ENCODE results near the gene DISC1.

DISC1 gene

DNA sequence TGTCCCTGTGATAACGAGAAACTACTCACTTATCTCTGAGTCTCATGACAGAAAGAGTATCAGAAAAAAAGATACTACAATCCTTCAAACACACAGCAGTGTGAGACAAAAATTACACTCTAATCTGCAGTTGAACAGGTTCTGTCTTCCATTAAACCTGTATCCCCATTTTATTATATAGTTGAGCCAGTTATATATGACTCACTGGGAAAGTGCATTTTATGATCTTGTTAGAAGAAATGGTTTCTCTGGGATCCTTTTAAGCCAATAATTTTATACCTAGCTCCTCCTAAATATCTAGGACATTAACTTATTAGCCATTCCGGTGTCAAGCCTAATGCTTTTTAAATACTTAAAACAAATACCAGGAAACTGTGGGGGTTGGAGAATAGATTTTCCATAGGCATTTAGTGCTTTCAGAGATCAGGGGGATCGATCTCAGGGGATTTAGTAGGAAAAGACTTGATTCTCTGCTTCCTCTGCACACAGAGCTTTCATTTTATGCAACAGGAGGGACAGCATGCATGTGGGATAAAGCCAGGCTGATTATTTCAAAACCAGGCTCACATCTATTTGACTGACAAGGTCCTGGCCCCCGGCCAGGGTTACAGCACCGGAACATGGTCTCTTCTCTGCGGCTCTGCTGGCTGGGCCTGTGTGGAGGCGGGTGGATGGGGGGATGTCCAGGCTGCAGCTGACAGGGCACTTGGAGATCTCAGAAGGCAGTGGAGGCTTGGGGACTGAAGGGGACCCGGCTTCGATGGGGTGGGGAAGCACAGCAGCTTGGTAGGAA lies 310.6 kb downstream of the DISC1 start:
- Histone ChIP-seq H3K4me3 (ENCODE audit: insufficient read depth, low read length, poor library complexity, severe bottlenecking) (no peak overlapping the region), H3K36me3 (ENCODE audit: low read length) (no peaks in the 10 kb centered on the region), H2AFZ (ENCODE audit: low read depth, low read length, severe bottlenecking) (no peak overlapping the region), H3K9me2 (replicated peaks; ENCODE audit: insufficient read depth, low read length) (no peaks in the 10 kb centered on the region), H3K9me3 (ENCODE audit: insufficient read depth, low read length) (0 out of 2 replicates have a peak, but pooled peaks cover under 1% of the 10 kb centered on the region), H3K27ac (ENCODE audit: low read depth, low read length) (no peak overlapping the region), H3K79me2 (ENCODE audit: insufficient read depth, low read length) (no peaks in the 10 kb centered on the region), H3K4me2 (ENCODE audit: low read depth, low read length, poor library complexity, severe bottlenecking) (no peak overlapping the region), H4K20me1 (ENCODE audit: low read depth, low read length) (no peaks in the 10 kb centered on the region), H3K27me3 (ENCODE audit: low read length) (no peaks in the 10 kb centered on the region), H3F3A (ENCODE audit: insufficient read depth) (no peaks in the 10 kb centered on the region), H3K9ac (ENCODE audit: low read length) (no peak overlapping the region)
- no peak for TF ChIP-seq CTCF (IDR thresholded peaks at IDR 0.05; ENCODE audit: insufficient read depth, low read length, poor library complexity, severe bottlenecking)
- TF ChIP-seq EZH2phosphoT487 (conservative IDR thresholded peaks at IDR 0.05; ENCODE audit: low read length), result no peak

DNA sequence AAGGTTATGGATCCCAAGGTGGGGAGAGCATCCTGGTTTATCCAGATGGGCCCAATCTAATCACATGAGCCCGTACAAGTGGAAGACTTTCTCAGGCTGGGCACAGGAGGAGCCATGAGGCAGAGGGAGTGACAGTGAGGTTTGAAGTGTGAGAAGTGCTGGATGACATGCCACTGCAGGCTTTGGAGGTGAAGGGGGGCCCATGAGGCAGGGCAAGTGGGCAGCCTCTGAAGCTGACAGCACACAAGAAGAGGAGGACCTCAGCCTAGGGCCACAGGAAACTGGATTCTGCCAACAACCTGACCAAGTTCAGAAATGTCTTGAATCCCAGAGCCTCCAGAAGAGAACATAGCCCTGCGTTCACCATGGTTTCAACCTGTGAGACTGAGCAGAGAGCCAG lies 311.6 kb downstream of the DISC1 start:
- H3K9me3 ChIP-seq (ENCODE audit: insufficient read depth, low read length), result no peaks in the 10 kb centered on the region
- H2AFZ ChIP-seq (ENCODE audit: low read depth, low read length, severe bottlenecking), result no peak overlapping the region
- no peaks in the 10 kb centered on the region for H3F3A ChIP-seq (ENCODE audit: insufficient read depth)
- H3K9me2 ChIP-seq (replicated peaks; ENCODE audit: insufficient read depth, low read length), result no peaks in the 10 kb centered on the region
- H3K4me2 ChIP-seq (ENCODE audit: low read depth, low read length, poor library complexity, severe bottlenecking), result no peak overlapping the region
- H3K36me3 ChIP-seq (ENCODE audit: low read length), result no peaks in the 10 kb centered on the region
- TF ChIP-seq CTCF (IDR thresholded peaks at IDR 0.05; ENCODE audit: insufficient read depth, low read length, poor library complexity, severe bottlenecking) (no peak), EZH2phosphoT487 (conservative IDR thresholded peaks at IDR 0.05; ENCODE audit: low read length) (no peak)
- H3K27me3 ChIP-seq (ENCODE audit: low read length), result no peaks in the 10 kb centered on the region
- H4K20me1 ChIP-seq (ENCODE audit: low read depth, low read length), result no peaks in the 10 kb centered on the region
- H3K79me2 ChIP-seq (ENCODE audit: insufficient read depth, low read length), result no peaks in the 10 kb centered on the region
- no peak overlapping the region for H3K4me3 ChIP-seq (ENCODE audit: insufficient read depth, low read length, poor library complexity, severe bottlenecking)
- no peak overlapping the region for H3K27ac ChIP-seq (ENCODE audit: low read depth, low read length)
- no peak overlapping the region for H3K9ac ChIP-seq (ENCODE audit: low read length)

DNA sequence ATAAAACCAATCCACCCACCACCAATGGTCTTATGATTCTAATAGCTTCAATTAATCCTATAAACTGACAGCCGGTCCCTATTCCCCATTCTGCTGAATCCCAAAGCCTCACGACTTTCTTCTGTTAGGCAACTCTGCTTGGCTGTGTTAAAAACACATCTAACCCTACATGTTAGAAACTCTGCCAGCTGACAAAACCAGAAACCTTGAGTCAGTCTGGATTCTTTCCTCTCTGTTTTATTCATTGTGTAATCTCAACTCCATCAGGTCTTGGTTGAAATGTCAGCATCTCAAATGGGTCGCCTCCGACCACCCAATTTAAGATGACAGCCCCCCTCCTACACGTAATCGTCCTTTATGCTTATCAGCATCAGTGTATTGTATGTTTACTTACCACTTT lies 312.1 kb downstream of the DISC1 start:
- H3F3A ChIP-seq (ENCODE audit: insufficient read depth), result no peaks in the 10 kb centered on the region
- no peak overlapping the region for H3K9ac ChIP-seq (ENCODE audit: low read length)
- H3K9me2 ChIP-seq (replicated peaks; ENCODE audit: insufficient read depth, low read length), result no peaks in the 10 kb centered on the region
- no peaks in the 10 kb centered on the region for H3K36me3 ChIP-seq (ENCODE audit: low read length)
- no peaks in the 10 kb centered on the region for H4K20me1 ChIP-seq (ENCODE audit: low read depth, low read length)
- no peaks in the 10 kb centered on the region for H3K9me3 ChIP-seq (ENCODE audit: insufficient read depth, low read length)
- no peaks in the 10 kb centered on the region for H3K27me3 ChIP-seq (ENCODE audit: low read length)
- no peak overlapping the region for H3K4me3 ChIP-seq (ENCODE audit: insufficient read depth, low read length, poor library complexity, severe bottlenecking)
- TF ChIP-seq EZH2phosphoT487 (conservative IDR thresholded peaks at IDR 0.05; ENCODE audit: low read length) (no peak), CTCF (IDR thresholded peaks at IDR 0.05; ENCODE audit: insufficient read depth, low read length, poor library complexity, severe bottlenecking) (no peak)
- no peak overlapping the region for H3K27ac ChIP-seq (ENCODE audit: low read depth, low read length)
- no peaks in the 10 kb centered on the region for H3K79me2 ChIP-seq (ENCODE audit: insufficient read depth, low read length)
- H2AFZ ChIP-seq (ENCODE audit: low read depth, low read length, severe bottlenecking), result no peak overlapping the region
- H3K4me2 ChIP-seq (ENCODE audit: low read depth, low read length, poor library complexity, severe bottlenecking), result no peak overlapping the region
